ENCODE data around the gene DSPP. TPM values are rescaled to one million over a fixed set of nuclear protein-coding genes. Genes with fewer than 3 reads are reported as not detected.

The DSPP gene
- total RNA-seq, 3 donors from 2014 or later (not counting 1 experiment from before 2014, with no cell fraction given): not detected

GRCh38 chr4:87620491-87620890 lies 12.2 kb downstream of the DSPP start:
- Mint-ChIP-seq H3K27me3 (ENCODE audit: low read depth in 2 of 2) (peaks cover 14 to 20% of the 10 kb centered on the region in 2 donors), H3K9me3 (peaks cover 0 to 3% of the 10 kb centered on the region in 2 donors), H3K4me1 (no peaks in the 10 kb centered on the region), H3K4me3 (no peak overlapping the region), H3K36me3 (no peaks in the 10 kb centered on the region), H3K27ac (no peak overlapping the region)
- DNase-seq (no peak), ATAC-seq (no peak)
- intact Hi-C loops (cut with micrococcal nuclease): no loop called here
- TF ChIP-seq CTCF (IDR thresholded peaks at IDR 0.05): no peak
- no peaks in the 10 kb centered on the region for H3K9me3 ChIP-seq (ENCODE audit: control insufficient read depth, insufficient read depth, low read length)
- no peaks in the 10 kb centered on the region for H3K36me3 ChIP-seq (ENCODE audit: control insufficient read depth, insufficient read depth, low read length)
- H3K27me3 ChIP-seq (ENCODE audit: control insufficient read depth, insufficient read depth, low read length): no peaks in the 10 kb centered on the region
- no peaks in the 10 kb centered on the region for H3K4me1 ChIP-seq (ENCODE audit: control insufficient read depth, insufficient read depth, low read length)
- no peak overlapping the region for H3K27ac ChIP-seq (ENCODE audit: low read length)
- H3K4me3 ChIP-seq (ENCODE audit: low read length): no peak overlapping the region

- peaks cover 14 to 20% of the 10 kb centered on the region in 2 donors for H3K27me3 Mint-ChIP-seq (ENCODE audit: low read depth in 2 of 2)
- H3K27ac Mint-ChIP-seq: no peak overlapping the region
- no peak overlapping the region for H3K4me3 Mint-ChIP-seq
- WGBS (ENCODE audit: insufficient coverage): 95% methylated on average over 8 of the region's 8 CpGs
- Histone ChIP-seq H3K4me3 (ENCODE audit: low read length) (no peak overlapping the region), H3K9me3 (ENCODE audit: control insufficient read depth, insufficient read depth, low read length) (no peaks in the 10 kb centered on the region), H3K36me3 (ENCODE audit: control insufficient read depth, insufficient read depth, low read length) (no peaks in the 10 kb centered on the region), H3K4me1 (ENCODE audit: control insufficient read depth, insufficient read depth, low read length) (no peaks in the 10 kb centered on the region), H3K27ac (ENCODE audit: low read length) (no peak overlapping the region), H3K27me3 (ENCODE audit: control insufficient read depth, insufficient read depth, low read length) (no peaks in the 10 kb centered on the region)
- H3K9me3 Mint-ChIP-seq: peaks cover 0 to 3% of the 10 kb centered on the region in 2 donors
- H3K4me1 Mint-ChIP-seq: no peaks in the 10 kb centered on the region
- no peak for DNase-seq
- no peaks in the 10 kb centered on the region for H3K36me3 Mint-ChIP-seq
- ATAC-seq: no peak
- intact Hi-C loops (cut with micrococcal nuclease): no loop called here
- TF ChIP-seq CTCF (IDR thresholded peaks at IDR 0.05): no peak
These were observed 14.0 kb downstream of the DSPP start for GRCh38 chr4:87622303-87622702.

GRCh38 chr4:87624698-87625097 lies 16.4 kb downstream of the DSPP start:
- no peak for ATAC-seq
- Histone ChIP-seq H3K4me3 (ENCODE audit: low read length) (no peak overlapping the region), H3K36me3 (ENCODE audit: control insufficient read depth, insufficient read depth, low read length) (no peaks in the 10 kb centered on the region), H3K4me1 (ENCODE audit: control insufficient read depth, insufficient read depth, low read length) (no peaks in the 10 kb centered on the region), H3K9me3 (ENCODE audit: control insufficient read depth, insufficient read depth, low read length) (no peaks in the 10 kb centered on the region), H3K27ac (ENCODE audit: low read length) (no peak overlapping the region), H3K27me3 (ENCODE audit: control insufficient read depth, insufficient read depth, low read length) (no peaks in the 10 kb centered on the region)
- DNase-seq: no peak
- WGBS (ENCODE audit: insufficient coverage): 12% methylated on average over 1 of the region's 2 CpGs
- H3K27me3 Mint-ChIP-seq (ENCODE audit: low read depth in 2 of 2): peaks cover 8 to 12% of the 10 kb centered on the region in 2 donors
- no peaks in the 10 kb centered on the region for H3K36me3 Mint-ChIP-seq
- peaks cover 0 to 3% of the 10 kb centered on the region in 2 donors for H3K9me3 Mint-ChIP-seq
- no peaks in the 10 kb centered on the region for H3K4me1 Mint-ChIP-seq
- no peak overlapping the region for H3K27ac Mint-ChIP-seq
- intact Hi-C loops (cut with micrococcal nuclease): no loop called here
- H3K4me3 Mint-ChIP-seq: no peak overlapping the region
- TF ChIP-seq CTCF (IDR thresholded peaks at IDR 0.05): no peak

- H3K4me1 ChIP-seq (ENCODE audit: control insufficient read depth, insufficient read depth, low read length): no peaks in the 10 kb centered on the region
- H3K36me3 ChIP-seq (ENCODE audit: control insufficient read depth, insufficient read depth, low read length): no peaks in the 10 kb centered on the region
- DNase-seq (no peak), ATAC-seq (no peak)
- H3K9me3 ChIP-seq (ENCODE audit: control insufficient read depth, insufficient read depth, low read length): no peaks in the 10 kb centered on the region
- Mint-ChIP-seq H3K4me1 (no peaks in the 10 kb centered on the region), H3K36me3 (no peaks in the 10 kb centered on the region), H3K4me3 (no peak overlapping the region), H3K27ac (no peak overlapping the region), H3K9me3 (no peaks in the 10 kb centered on the region), H3K27me3 (ENCODE audit: low read depth in 2 of 2) (peaks cover 0 to 5% of the 10 kb centered on the region in 2 donors)
- H3K4me3 ChIP-seq (ENCODE audit: low read length): no peak overlapping the region
- no peak for TF ChIP-seq CTCF (IDR thresholded peaks at IDR 0.05)
- intact Hi-C loops (cut with micrococcal nuclease): no loop called here
- H3K27ac ChIP-seq (ENCODE audit: low read length): no peak overlapping the region
- no peaks in the 10 kb centered on the region for H3K27me3 ChIP-seq (ENCODE audit: control insufficient read depth, insufficient read depth, low read length)
These were observed 23.3 kb downstream of the DSPP start for GRCh38 chr4:87631668-87632067.
